GM10266 (cell line): ENCODE data around the gene CALD1.

Experiments
- DNase-seq: peaks from one replicate; pipeline ENCODE4 v3.0.0; 2012; ENCODE audit errors: extremely low spot score
- TF ChIP-seq, protein P1 (sequence below): IDR thresholded peaks from 2 replicates; pipeline ENCODE4 v1.5.1; 2012; ENCODE audit warnings: mild to moderate bottlenecking, low read depth; ENCODE audit not compliant: control insufficient read depth, insufficient read depth; ENCODE audit errors: missing control alignments

CALD1 gene

DNA sequence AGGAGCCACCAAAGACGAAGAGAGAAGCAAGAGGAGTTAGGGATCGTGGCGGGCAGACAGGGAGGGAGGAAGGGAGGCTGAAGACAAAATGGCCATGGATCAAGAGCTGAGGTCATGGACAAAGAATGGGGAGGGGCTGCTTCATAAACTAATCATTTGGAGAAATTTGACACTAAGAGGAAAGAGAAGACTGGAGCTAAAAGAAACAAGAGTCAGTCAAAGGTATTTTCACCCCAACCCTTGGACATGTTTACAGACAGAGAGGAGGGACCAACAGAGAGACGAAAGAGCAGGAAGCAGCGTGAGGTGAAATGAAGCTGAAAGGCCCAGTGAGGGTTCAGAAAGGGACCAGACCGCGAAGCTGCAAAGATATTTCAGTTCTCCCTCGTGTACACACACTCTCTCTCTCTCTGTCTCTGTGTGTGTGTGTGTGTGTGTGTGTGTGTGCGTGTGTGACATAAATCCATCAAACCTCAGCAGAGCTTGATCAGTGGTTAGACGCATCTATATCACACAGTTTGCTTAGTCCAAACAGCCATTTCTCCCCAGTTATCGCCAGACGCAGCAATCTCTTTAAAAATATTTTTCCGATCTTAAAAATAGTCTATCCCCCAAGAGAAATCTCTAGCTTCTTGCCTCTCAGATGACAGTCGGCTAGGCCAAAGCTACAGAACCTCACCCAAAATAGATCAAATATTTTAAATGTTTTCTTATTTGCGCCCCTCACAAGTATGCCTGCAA lies 12.5 kb upstream of the CALD1 start:
- TF ChIP-seq, protein P1, sequence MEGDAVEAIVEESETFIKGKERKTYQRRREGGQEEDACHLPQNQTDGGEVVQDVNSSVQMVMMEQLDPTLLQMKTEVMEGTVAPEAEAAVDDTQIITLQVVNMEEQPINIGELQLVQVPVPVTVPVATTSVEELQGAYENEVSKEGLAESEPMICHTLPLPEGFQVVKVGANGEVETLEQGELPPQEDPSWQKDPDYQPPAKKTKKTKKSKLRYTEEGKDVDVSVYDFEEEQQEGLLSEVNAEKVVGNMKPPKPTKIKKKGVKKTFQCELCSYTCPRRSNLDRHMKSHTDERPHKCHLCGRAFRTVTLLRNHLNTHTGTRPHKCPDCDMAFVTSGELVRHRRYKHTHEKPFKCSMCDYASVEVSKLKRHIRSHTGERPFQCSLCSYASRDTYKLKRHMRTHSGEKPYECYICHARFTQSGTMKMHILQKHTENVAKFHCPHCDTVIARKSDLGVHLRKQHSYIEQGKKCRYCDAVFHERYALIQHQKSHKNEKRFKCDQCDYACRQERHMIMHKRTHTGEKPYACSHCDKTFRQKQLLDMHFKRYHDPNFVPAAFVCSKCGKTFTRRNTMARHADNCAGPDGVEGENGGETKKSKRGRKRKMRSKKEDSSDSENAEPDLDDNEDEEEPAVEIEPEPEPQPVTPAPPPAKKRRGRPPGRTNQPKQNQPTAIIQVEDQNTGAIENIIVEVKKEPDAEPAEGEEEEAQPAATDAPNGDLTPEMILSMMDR: no peak

DNA sequence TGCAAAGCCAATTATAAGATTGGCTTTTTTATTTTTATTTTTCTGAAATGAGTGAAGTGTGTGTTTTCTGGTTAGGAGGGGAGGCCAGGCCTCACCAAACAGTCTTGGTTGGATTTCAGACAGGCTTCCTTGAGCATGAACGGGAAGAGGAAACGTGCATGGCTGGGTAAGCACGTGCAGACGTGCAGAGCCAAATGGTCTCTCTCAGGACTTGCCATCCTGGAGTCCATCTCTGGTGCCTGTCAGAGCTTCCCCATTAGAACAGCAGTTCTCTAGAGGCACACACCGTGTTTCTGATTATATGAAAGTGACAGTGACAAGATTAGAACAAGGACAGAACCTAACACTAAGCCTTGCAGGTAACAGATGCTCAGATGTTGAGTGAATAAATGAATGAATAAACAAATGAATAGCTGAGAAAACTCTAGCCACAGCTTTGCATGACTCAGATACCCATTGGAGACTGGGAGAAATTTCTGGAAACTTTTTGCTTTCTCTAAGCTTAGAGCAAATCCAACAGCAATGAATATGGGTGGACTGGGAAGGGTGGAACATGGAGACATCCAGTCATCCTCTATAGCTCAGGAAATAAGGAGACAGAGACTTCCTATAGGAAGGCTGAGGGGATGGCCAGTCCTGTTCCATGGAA lies 11.8 kb upstream of the CALD1 start:
- DNase-seq: no peak
- TF ChIP-seq, protein P1: no peak

More for the DNA sequence above, 12.5 kb upstream of the CALD1 start:
- peak; percentile 51 for DNase-seq

DNA sequence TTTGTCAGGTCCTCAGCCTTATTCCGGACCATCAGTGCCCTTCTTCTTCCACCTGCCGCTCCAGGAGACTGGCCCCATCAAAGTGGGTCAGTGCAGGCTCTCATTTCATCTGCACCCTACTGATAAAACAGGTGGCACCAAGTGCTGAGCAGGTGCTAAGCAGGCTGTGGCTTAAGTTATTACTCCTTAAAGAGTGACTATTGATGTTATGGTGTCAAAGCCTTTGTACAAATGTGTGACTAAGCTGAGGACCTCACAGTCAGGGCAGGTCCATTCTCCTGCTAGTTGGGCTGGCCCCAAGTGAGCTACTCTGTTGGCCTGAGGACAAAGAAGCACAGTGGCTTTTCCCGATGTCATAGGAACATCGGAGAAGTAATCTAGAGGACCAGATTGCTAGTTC lies 11.2 kb upstream of the CALD1 start:
- no peak for DNase-seq
- TF ChIP-seq, protein P1: no peak

DNA sequence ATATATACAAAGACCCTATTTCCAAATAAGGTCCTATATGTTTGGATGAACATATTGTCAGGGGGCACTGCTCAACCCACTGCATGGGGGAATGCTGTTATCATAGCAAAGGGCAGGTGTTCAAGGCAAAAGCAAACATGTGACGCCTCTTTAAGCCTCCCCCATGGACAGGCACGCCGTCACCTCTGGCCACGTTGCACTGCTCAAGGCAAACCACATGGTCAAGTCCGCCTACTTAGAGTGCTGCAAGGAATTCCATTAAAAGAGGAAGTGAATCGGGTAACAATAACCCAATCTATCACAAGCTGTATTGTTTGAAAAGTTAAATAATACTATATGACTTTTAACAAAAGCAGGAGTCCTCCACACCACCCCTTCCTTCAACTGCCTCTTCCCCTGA lies 8.8 kb upstream of the CALD1 start:
- DNase-seq: no peak
- TF ChIP-seq, protein P1: no peak

GRCh38 chr7:134771111-134771510 lies 8.3 kb upstream of the CALD1 start:
- DNase-seq: no peak
- TF ChIP-seq, protein P1: no peak

DNA sequence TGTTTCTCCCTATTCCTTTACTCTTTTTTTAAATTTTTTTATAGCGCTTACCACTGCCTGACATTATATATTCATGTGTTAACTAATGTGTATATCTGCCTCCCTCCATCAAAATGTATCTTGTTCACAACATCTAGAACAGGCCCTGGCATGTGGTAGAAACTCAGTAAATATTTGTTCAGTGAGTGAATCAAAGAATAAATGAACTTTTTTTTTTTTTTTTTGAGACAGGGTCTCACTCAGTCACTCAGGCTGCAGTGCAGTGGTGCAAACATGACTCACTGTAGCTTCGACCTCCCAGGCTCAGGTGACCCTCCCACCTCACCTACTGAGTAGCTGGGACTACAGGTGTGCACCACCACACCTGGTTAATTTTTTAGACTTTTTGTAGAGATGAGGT lies 7.5 kb upstream of the CALD1 start:
- no peak for DNase-seq
- TF ChIP-seq, protein P1: no peak

DNA sequence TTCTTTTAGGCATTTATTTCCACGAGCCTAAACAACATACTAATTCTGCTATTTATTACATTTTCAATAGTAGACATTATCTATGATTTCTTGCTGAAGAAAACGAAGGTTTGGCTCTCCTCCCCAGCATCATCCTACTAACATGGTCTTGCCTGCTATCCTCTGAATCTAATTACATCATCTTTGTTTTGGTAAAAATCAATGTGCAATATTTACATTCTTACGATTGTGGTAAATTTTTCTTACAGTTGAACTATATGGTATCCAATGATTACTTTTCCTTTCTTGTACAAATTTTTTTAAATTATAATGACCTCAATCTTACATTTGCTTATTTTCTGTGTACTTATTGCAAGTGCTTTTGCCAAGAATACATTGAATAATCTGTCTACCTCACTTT lies 7.0 kb upstream of the CALD1 start:
- TF ChIP-seq, protein P1: no peak
- DNase-seq: no peak
